Measurements from ENCODE around the gene RNF19B. TPM values are rescaled to one million over a fixed set of nuclear protein-coding genes. Genes with fewer than 3 reads are reported as not detected.

Gene RNF19B
- total RNA-seq, 1 experiment from 2014 or later: 15.0 TPM

DNA sequence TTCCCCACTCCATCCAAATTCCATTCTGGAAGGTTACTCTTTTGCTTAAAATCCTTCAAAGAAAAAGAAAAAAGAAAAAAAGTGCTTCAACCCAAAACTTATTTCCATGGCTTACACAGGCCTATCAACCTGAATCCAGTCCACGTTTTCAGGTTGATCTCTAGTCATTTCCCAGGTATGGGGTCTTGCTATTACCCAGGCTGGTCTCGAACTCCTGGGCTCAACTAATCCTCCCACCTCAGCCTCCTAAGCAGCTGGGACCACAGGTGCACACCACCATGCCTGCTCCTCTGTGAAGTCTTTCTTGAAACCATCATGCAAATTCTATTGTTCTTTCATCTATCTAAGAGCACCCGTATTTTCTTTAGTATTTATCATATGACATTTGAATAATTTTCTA, 7.6 kb downstream of the RNF19B start:
- H2BK12ac ChIP-seq (ENCODE audit: insufficient read length, low read depth, low read length): no peak overlapping the region
- H4K91ac ChIP-seq (ENCODE audit: insufficient read length, low read depth, low read length): no peak overlapping the region
- H2AFZ ChIP-seq (ENCODE audit: low read length): no peak overlapping the region
- H3K79me1 ChIP-seq (ENCODE audit: insufficient read depth, low read depth, low read length, poor library complexity, severe bottlenecking): no peaks in the 10 kb centered on the region
- peaks cover 2% of the 10 kb centered on the region; the same call in 1 of the 2 replicates for H3K79me2 ChIP-seq (ENCODE audit: insufficient read depth, low read length)
- no CpG with 5 or more reads among the region's 3 CpGs for WGBS (ENCODE audit: extremely low coverage, insufficient read length, low lambda C conversion rate)
- no peaks in the 10 kb centered on the region for H4K20me1 ChIP-seq (ENCODE audit: control insufficient read depth, insufficient read depth, insufficient read length)
- no peak overlapping the region for H2BK120ac ChIP-seq (ENCODE audit: low read depth, low read length, poor library complexity, severe bottlenecking)
- H3T11ph ChIP-seq (ENCODE audit: low read length): no peak overlapping the region
- no peak overlapping the region for H3K18ac ChIP-seq (ENCODE audit: insufficient read length, low read depth, low read length)
- no peaks in the 10 kb centered on the region for H3K23me2 ChIP-seq (ENCODE audit: insufficient read length, low read depth, low read length, poor library complexity, severe bottlenecking)
- H3K23ac ChIP-seq (ENCODE audit: insufficient read length, low read depth, low read length): no peak overlapping the region
- H2AK5ac ChIP-seq (ENCODE audit: insufficient read length, low read length): no peak overlapping the region
- H3K14ac ChIP-seq (ENCODE audit: insufficient read depth, low read length): no peak overlapping the region
- Mint-ChIP-seq H3K4me1 (peaks cover 4 to 5% of the 10 kb centered on the region in 2 experiments; a peak in 3 of 4 replicates), H3K9me3 (no peaks in the 10 kb centered on the region), H3K27ac (no peak overlapping the region), H3K27me3 (ENCODE audit: low read depth) (no peaks in the 10 kb centered on the region), H3K4me3 (no peak overlapping the region), H3K36me3 (ENCODE audit: insufficient read depth in 1 of 3, low read depth in 3 of 3) (peaks cover 0 to 6% (median 0%) of the 10 kb centered on the region in 3 experiments; a peak in 1 of 7 replicates)
- no peak overlapping the region for H4K5ac ChIP-seq (ENCODE audit: insufficient read length, low read depth, low read length)
- H3K9me3 ChIP-seq (ENCODE audit: control insufficient read depth, low read depth, low read length): no peaks in the 10 kb centered on the region
- TF ChIP-seq, protein P1, sequence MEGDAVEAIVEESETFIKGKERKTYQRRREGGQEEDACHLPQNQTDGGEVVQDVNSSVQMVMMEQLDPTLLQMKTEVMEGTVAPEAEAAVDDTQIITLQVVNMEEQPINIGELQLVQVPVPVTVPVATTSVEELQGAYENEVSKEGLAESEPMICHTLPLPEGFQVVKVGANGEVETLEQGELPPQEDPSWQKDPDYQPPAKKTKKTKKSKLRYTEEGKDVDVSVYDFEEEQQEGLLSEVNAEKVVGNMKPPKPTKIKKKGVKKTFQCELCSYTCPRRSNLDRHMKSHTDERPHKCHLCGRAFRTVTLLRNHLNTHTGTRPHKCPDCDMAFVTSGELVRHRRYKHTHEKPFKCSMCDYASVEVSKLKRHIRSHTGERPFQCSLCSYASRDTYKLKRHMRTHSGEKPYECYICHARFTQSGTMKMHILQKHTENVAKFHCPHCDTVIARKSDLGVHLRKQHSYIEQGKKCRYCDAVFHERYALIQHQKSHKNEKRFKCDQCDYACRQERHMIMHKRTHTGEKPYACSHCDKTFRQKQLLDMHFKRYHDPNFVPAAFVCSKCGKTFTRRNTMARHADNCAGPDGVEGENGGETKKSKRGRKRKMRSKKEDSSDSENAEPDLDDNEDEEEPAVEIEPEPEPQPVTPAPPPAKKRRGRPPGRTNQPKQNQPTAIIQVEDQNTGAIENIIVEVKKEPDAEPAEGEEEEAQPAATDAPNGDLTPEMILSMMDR (conservative IDR thresholded peaks at IDR 0.05): no peak
- no peaks in the 10 kb centered on the region; the same call in 1 of the 2 replicates for H3K4me1 ChIP-seq (ENCODE audit: insufficient read depth, low read length)
- H3K27ac ChIP-seq (ENCODE audit: insufficient read length, low read depth, low read length): no peak overlapping the region
- no peak overlapping the region for H2BK20ac ChIP-seq (ENCODE audit: low read depth, low read length, poor library complexity, severe bottlenecking)
- H2BK15ac ChIP-seq (ENCODE audit: low read depth, low read length): no peak overlapping the region
- DNase-seq: no peak
- H2BK5ac ChIP-seq (ENCODE audit: insufficient read length, low read length): no peak overlapping the region
- no peak overlapping the region for H3K4me2 ChIP-seq (ENCODE audit: insufficient read depth, insufficient read length, low read length)
- H4K8ac ChIP-seq (replicated peaks; ENCODE audit: insufficient read length, low read depth, low read length): no peak overlapping the region
- no peak overlapping the region for H3K9ac ChIP-seq (ENCODE audit: extremely low read depth, insufficient read length, low read length)
- H3K4ac ChIP-seq (ENCODE audit: low read depth, low read length): no peak overlapping the region
- no peaks in the 10 kb centered on the region for H3K27me3 ChIP-seq (ENCODE audit: insufficient read depth, low read length)
- H3K56ac ChIP-seq (ENCODE audit: insufficient read length, low read depth, low read length): no peak overlapping the region

All from H9 (cell line).